GM20000 (cell line): ENCODE results near the gene GPR31.

Experiments used
- DNase-seq: peaks from one replicate; pipeline ENCODE4 v3.0.0; 2012; ENCODE audit warnings: low spot score
- TF ChIP-seq, protein P1 (sequence below): IDR thresholded peaks from 2 replicates; pipeline ENCODE4 v1.5.1; 2012; ENCODE audit warnings: mild to moderate bottlenecking, control low read depth; ENCODE audit errors: extremely low read depth, missing control alignments

Gene GPR31

DNA sequence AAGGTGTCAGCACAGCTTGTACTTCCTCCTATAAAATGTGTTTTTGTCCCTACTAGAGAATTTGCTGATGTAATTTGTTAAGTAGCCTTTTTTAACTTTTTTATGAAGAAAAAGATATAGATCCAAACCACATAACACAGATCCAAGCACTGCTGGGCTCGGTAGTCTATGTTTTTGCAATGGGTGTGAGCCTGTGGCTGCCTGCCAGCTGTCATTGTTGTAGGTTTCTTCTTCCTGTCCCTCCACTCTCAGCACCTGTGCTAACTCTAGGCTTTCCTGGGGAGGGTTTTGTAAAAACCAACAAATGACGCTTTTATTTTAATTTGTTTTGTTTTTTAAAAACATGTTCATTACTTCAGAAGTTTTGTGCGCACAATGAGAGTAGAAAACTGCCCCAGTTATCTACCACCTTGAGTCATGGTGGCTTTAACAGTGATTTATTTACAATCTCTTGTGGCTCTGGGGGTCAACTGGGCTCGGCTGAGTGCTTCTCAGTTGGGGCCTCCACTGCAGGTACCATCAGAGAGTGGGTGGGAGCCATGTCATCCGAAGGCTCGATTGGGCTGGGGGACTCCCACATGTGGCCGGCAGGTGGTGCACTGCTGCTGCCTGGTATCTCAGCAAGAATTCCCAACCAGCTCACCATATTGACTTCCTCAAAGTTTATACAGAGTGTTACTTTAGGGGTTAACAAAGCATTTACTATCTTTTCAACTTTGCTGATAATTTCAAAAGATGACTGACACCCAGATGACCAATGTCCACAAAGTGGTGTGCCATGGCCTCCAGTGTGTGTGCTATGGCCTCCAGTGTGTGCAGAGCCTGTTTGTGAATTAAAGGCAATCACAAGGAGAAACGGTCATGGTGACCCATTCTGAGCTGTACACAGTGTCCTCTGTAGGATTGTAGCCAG is 37.9 kb downstream of the GPR31 start:
- TF ChIP-seq, protein P1, sequence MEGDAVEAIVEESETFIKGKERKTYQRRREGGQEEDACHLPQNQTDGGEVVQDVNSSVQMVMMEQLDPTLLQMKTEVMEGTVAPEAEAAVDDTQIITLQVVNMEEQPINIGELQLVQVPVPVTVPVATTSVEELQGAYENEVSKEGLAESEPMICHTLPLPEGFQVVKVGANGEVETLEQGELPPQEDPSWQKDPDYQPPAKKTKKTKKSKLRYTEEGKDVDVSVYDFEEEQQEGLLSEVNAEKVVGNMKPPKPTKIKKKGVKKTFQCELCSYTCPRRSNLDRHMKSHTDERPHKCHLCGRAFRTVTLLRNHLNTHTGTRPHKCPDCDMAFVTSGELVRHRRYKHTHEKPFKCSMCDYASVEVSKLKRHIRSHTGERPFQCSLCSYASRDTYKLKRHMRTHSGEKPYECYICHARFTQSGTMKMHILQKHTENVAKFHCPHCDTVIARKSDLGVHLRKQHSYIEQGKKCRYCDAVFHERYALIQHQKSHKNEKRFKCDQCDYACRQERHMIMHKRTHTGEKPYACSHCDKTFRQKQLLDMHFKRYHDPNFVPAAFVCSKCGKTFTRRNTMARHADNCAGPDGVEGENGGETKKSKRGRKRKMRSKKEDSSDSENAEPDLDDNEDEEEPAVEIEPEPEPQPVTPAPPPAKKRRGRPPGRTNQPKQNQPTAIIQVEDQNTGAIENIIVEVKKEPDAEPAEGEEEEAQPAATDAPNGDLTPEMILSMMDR: peak; percentile 2
- no peak for DNase-seq

DNA sequence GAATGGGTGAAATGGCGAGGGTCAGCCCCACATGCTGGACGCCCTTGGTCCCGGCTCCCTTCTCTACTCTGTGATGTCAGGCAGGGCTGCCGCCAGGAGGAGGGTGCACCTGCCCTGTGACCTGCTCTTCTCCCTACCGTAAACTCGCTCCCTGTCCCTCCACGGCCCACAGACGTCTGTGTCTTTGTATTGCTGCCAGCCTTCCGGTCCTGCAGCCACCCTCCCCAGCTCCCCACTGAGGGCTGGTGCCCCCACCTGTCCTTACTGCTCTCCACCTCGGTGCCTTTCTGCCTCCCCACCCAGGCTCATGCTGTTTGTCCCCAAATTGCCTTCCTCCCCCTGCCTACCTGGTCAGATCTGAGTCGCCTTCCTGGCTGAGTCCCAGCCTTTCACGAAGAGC is 38.9 kb downstream of the GPR31 start:
- TF ChIP-seq, protein P1: no peak
- no peak for DNase-seq

DNA sequence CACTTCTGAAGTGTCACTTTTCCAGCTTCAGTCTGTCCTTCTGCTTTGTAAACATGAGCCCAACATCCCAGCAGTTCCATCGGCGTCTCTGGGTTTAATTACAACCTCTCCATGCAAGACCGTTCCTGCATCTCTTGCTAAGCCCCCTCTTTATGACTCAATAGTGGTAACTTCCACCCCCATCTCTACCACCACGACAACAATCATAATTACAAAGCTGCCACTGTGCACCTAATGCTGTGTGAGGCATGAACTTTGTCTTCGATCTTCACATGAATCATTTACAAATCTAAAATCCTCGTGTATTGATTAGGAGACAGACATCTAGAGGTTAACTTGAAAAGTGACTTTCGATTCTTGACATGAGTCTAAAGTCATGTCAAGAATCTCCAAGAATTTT is 39.8 kb downstream of the GPR31 start:
- TF ChIP-seq, protein P1: no peak
- DNase-seq: no peak

DNA sequence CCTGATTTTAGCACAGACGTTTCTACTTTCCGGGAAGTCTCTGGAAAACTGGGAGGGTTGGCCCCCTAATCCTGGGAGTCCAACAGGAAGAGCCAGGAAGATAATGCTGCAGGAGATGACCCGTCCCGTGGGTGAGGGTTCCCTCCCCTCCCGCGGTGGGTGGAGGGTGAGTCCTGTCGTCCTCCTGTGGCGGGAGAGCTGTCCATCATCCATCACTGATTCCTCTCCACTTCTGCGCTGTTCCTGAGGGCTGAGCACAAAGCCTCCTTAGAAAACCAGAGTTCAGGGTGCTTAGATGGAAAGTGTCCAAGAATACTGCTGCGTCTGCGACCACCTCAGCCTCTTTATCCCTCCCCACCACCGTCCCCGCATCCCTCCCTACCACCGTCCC is 40.9 kb downstream of the GPR31 start:
- no peak for DNase-seq
- TF ChIP-seq, protein P1: no peak

DNA sequence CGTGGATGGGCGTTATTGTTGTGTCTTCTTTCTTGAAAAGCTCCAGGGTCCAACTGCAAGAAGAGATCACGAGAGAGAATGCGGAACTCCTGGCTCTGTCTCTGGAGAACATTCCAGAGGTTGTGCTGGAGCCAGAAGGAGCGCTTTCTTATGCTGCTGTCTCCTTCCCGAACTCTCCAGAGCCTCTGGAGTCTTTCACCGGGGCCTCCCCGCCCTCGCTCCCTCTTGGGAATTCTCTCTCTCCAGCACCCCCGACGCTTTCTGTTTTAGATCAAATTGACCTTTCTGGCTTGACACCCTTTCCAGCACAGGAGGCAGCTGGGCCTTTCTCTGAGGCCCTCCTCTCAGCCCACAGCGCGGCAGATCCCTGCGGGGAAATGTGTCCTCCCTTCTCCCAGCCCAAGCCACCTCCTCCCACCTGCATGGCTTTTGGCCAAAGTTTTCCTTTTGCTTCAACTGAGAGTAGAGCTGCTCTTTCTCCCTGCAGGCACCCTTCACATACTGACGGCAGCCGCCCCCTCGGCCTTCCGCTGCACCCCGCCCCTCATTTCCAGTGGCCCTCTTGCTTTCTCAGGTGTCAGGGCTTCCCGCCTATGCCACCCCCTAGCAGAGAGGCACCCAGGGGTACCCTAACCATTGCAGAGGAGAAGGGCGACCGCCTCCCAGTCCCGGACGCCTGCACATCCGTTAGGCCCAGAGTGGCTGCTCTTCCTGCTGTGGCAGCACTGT is 41.5 kb downstream of the GPR31 start:
- DNase-seq: no peak
- TF ChIP-seq, protein P1: no peak

DNA sequence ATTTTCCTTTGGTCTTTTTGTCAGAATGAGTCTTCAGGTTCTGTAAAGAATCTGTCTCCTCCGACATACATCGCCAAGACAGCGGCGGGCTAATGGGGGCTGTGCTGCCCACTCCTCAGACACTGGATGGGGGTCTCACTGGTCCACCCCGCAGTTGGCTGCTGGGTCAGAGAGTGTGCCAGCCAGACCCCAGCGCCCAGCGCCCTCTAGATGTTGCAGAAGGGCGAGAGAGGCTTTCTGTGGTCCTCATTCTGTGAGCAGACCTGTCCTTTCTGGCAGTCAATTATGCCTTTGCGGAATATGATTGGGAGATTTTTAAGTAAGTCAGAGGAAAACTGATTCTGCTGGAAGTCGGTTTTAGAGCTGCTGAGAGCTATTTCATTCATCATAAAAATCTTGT is 42.7 kb downstream of the GPR31 start:
- DNase-seq: no peak
- TF ChIP-seq, protein P1: peak; percentile 3
